ENCODE data around the gene SARM1. TPM values are rescaled to one million over a fixed set of nuclear protein-coding genes. Genes with fewer than 3 reads are reported as not detected.

Gene SARM1
- total RNA-seq, 1 experiment from 2014 or later: 5.1 TPM

- Mint-ChIP-seq H3K27me3 (ENCODE audit: low read depth) (peaks cover 63% of the 10 kb centered on the region), H3K9me3 (no peaks in the 10 kb centered on the region), H3K4me1 (peaks cover 61 to 65% of the 10 kb centered on the region in 2 experiments), H3K36me3 (ENCODE audit: insufficient read depth in 1 of 3, low read depth in 3 of 3) (peaks cover 0 to 6% (median 0%) of the 10 kb centered on the region in 3 experiments; a peak in 2 of 7 replicates), H3K27ac (no peak overlapping the region), H3K4me3 (peak overlapping the region; percentile 37 to 64; a peak in 4 of 5 replicates)
- Histone ChIP-seq H3K23ac (ENCODE audit: insufficient read length, low read depth, low read length) (no peak overlapping the region), H2BK120ac (ENCODE audit: low read depth, low read length, poor library complexity, severe bottlenecking) (no peak overlapping the region), H3K79me2 (ENCODE audit: insufficient read depth, low read length) (no peaks in the 10 kb centered on the region), H3K18ac (ENCODE audit: insufficient read length, low read depth, low read length) (no peak overlapping the region), H3K4me1 (ENCODE audit: insufficient read depth, low read length) (peaks cover 15% of the 10 kb centered on the region; the same call in 1 of the 2 replicates), H4K5ac (ENCODE audit: insufficient read length, low read depth, low read length) (no peak overlapping the region), H3K27me3 (ENCODE audit: insufficient read depth, low read length) (no peaks in the 10 kb centered on the region; the same call in 1 of the 2 replicates), H3K4ac (ENCODE audit: low read depth, low read length) (no peak overlapping the region), H2AFZ (ENCODE audit: low read length) (no peak overlapping the region), H3K79me1 (ENCODE audit: insufficient read depth, low read depth, low read length, poor library complexity, severe bottlenecking) (no peaks in the 10 kb centered on the region), H3K14ac (ENCODE audit: insufficient read depth, low read length) (no peak overlapping the region; the same call in 1 of the 2 replicates), H3K56ac (ENCODE audit: insufficient read length, low read depth, low read length) (no peak overlapping the region), H3K4me2 (ENCODE audit: insufficient read depth, insufficient read length, low read length) (peak overlapping the region; percentile 39), H2BK15ac (ENCODE audit: low read depth, low read length) (no peak overlapping the region), H2AK5ac (ENCODE audit: insufficient read length, low read length) (no peak overlapping the region), H3K9ac (ENCODE audit: extremely low read depth, insufficient read length, low read length) (no peak overlapping the region), H3K27ac (ENCODE audit: insufficient read length, low read depth, low read length) (no peak overlapping the region), H3K9me3 (ENCODE audit: control insufficient read depth, low read depth, low read length) (no peaks in the 10 kb centered on the region), H2BK20ac (ENCODE audit: low read depth, low read length, poor library complexity, severe bottlenecking) (no peak overlapping the region), H2BK12ac (ENCODE audit: insufficient read length, low read depth, low read length) (no peak overlapping the region), H3K23me2 (ENCODE audit: insufficient read length, low read depth, low read length, poor library complexity, severe bottlenecking) (peaks cover 9% of the 10 kb centered on the region), H4K8ac (replicated peaks; ENCODE audit: insufficient read length, low read depth, low read length) (no peak overlapping the region), H3T11ph (ENCODE audit: low read length) (no peak overlapping the region), H4K91ac (ENCODE audit: insufficient read length, low read depth, low read length) (no peak overlapping the region), H2BK5ac (ENCODE audit: insufficient read length, low read length) (no peak overlapping the region), H4K20me1 (ENCODE audit: control insufficient read depth, insufficient read depth, insufficient read length) (no peaks in the 10 kb centered on the region)
- WGBS (ENCODE audit: extremely low coverage, insufficient read length, low lambda C conversion rate): no CpG with 5 or more reads among the region's 5 CpGs
- no peak for DNase-seq
- no peak for TF ChIP-seq CTCF (conservative IDR thresholded peaks at IDR 0.05)
These were observed 32.9 kb downstream of the SARM1 start for GRCh38 chr17:28404461-28404811.

Data from H9 (cell line).